ENCODE results near the gene EHBP1L1.

EHBP1L1 gene

GRCh38 chr11:65616575-65617001, 40.7 kb downstream of the EHBP1L1 start:
- DNase-seq (ENCODE audit: low spot score), result no peak

DNA sequence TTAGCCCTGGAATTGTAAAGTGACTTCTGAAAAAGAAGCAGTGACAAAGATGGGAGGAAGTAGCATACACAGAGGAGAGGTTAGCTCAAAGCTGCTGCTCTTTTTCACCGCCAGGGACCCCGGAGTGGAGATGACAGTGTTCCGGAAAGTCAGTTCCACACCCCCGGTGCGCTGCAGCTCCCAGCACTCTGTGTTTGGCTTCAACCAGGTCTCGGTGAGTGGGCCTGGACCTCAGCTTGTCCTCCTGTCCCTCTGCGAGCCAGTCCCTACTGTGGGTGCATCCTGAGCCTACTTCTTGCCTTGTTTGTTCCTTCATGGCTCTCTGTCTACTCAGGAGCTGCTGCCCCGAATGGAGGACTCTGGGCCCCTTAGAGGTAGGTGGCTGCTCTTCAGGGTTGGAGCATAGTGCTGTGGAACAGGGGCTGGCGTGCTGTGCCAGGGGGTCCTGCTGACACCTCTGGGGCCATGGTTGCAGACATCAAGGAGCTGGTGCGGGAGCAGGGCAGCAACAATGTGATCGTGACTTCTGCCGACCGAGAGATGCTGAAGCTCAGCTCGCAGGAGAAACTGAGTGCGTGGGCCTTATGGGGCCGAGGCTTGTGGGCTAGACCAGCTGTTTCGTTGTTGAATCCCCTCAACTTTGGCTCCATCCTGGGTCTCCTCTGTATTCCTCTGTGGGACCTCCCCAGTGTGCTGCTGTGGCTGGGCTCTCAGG, 41.4 kb downstream of the EHBP1L1 start:
- DNase-seq (ENCODE audit: low spot score), result no peak

GRCh38 chr11:65617990-65618751, 42.3 kb downstream of the EHBP1L1 start:
- DNase-seq (ENCODE audit: low spot score), result no peak

DNA sequence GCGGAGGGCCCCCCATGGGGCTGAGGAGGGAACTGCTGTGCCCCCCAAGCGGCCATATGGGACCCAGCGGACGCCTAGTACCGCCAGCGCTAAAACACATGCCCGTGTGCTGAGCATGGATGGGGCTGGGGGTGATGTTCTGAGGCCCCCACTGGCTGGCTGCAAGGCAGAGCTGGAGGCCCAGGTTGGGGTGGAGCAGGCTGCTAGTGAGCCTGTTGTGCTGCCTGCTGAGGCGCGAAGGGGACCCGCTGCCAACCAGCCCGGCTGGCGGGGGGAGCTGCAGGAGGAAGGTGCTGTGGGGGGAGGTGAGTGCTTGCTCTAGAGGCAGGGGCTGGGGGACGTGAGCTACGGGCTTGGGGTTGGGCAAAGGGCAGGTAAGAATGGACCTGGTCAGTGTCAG, 42.9 kb downstream of the EHBP1L1 start:
- DNase-seq (ENCODE audit: low spot score), result no peak

GRCh38 chr11:65619281-65619928, 43.6 kb downstream of the EHBP1L1 start:
- no peak for DNase-seq (ENCODE audit: low spot score)

DNA sequence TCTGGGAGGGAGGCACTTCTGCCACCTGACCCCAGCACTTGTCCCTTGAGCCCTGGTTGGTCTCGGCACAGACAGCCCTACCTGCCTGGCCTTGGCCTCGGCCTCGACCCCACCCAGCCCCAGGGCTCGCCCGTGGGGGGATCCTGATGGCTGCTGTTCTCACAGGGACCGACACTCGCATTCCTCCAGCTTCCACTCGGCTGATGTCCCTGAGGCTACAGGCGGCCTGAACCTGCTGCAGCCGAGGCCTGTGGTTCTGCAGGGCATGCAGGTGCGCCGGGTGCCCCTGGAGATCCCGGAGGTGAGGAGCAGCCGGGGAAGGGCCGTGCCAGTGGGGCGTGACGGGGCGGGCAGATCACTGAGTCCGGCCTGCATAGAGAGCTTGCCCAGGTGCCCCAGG, 44.8 kb downstream of the EHBP1L1 start:
- no peak for DNase-seq (ENCODE audit: low spot score)

- DNase-seq (ENCODE audit: low spot score), result no peak
Measured at GRCh38 chr11:65621460-65621859, 45.6 kb downstream of the EHBP1L1 start.

DNA sequence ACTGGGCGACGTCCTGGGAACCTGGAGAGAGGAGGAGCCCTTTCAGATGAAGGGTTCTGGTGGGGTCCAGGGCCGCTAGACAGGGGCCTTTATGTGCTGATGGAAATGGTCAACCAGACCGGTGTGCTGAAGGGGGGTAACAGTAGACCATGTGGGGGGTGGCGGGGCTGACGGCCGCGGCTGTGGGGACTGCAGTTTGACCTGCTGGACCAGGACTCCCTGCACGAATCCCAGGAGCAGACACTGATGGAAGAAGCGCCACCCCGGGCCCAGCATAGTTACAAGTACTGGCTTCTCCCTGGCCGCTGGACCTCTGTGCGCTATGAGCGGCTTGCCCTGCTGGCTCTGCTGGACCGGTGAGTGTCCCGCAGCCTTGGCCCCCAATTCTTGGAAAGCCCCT, 46.2 kb downstream of the EHBP1L1 start:
- no peak for DNase-seq (ENCODE audit: low spot score)

GRCh38 chr11:65623177-65623576, 47.3 kb downstream of the EHBP1L1 start:
- no peak for DNase-seq (ENCODE audit: low spot score)

DNA sequence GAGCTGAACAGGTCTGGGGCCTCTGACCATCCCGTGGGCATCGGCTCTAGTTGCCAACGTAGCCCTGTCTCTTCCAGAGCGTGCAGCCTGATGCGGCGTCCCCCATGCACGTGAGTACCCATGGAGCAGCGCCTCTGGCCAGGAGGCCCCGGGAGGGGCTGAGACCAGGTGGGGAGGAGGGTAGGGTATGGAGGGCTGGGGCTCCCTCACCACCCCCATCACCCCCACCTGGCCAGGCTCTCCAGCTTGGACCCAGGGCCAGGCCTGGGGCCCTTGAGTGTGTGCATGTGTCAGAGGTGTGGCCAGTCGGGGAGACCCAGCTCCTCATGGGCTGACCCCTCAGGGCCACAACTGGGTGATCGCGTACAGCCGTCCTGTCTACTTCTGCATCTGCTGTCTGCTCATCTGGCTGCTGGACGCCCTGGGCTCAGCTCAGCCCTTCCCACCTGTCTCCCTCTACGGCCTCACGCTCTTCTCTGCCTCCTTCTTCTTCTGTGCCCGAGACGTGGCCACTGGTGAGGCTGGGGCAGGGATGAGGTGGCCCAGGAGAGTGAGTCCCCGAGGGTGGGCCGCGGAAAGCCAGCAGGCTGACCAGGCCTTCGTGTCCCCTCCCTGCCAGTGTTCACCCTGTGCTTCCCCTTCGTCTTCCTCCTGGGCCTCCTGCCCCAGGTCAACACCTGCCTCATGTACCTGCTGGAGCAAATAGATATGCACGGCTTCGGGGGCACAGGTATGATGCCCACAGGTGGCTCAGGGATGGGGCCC, 48.2 kb downstream of the EHBP1L1 start:
- DNase-seq (ENCODE audit: low spot score), result no peak

DNA sequence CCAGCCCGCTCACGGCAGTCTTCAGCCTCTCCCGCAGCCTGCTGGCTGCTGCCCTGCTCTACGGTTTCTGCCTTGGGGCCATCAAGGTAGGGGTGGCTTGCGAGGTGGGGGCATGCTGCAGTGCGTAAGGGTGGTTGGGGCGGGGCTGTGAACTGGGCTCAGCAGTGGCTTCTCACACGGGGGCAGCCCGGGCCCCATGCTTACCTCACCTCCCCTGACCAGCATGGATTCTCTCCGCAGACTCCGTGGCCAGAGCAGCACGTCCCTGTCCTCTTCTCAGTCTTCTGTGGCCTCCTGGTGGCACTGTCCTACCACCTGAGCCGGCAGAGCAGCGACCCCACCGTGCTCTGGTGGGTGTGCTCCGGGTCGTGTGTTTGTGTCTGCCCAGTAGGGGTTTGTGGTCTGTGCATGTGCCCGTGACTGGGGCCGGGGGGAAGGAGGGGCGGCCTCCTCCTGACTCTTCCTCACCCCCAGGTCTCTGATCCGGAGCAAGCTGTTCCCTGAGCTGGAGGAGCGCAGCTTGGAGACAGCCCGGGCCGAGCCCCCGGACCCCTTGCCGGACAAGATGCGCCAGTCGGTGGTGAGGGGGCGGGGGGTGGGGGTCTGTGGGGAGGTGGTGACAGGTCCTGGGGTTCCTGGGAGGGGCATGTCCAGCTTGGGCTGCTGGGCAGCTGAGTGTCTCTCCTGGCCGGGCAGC, 49.2 kb downstream of the EHBP1L1 start:
- DNase-seq (ENCODE audit: low spot score), result no peak

GRCh38 chr11:65625628-65626342, 49.9 kb downstream of the EHBP1L1 start:
- no peak for DNase-seq (ENCODE audit: low spot score)

GRCh38 chr11:65627202-65627601, 51.3 kb downstream of the EHBP1L1 start:
- DNase-seq (ENCODE audit: low spot score), result no peak

DNA sequence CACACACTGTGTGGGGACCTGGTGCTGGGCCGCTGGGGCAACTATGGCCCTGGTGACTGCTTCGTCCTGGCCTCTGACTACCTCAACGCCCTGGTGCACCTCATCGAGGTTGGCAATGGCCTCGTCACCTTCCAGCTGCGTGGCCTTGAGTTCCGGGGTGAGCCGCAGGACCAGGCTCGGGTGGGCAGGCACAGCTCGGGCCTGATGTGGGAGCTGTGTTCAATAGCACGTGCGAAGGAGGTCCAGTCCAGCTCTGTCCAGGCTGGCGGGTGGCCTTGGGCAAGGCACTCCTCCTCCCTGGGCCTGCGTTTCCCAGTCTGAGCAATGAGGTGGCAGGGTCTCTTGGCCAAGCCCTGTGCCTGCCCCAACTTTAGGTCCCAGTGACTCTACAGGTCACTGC, 53.7 kb downstream of the EHBP1L1 start:
- no peak for DNase-seq (ENCODE audit: low spot score)

DNA sequence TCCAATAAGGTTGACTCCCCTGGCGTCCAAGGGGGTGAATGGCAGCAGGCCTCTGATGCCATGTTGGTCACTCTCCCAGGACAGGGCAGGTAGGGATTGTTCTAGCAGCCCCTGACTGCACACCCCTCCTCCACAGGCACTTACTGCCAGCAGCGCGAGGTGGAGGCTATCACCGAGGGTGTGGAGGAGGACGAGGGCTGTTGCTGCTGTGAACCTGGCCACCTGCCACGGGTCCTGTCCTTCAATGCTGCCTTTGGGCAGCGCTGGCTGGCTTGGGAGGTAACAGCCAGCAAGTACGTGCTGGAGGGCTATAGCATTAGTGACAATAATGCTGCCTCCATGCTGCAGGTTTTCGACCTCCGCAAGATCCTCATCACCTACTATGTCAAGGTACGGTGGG, 54.4 kb downstream of the EHBP1L1 start:
- DNase-seq (ENCODE audit: low spot score), result no peak

GRCh38 chr11:65633390-65634108, 57.7 kb downstream of the EHBP1L1 start:
- DNase-seq (ENCODE audit: low spot score), result no peak

DNA sequence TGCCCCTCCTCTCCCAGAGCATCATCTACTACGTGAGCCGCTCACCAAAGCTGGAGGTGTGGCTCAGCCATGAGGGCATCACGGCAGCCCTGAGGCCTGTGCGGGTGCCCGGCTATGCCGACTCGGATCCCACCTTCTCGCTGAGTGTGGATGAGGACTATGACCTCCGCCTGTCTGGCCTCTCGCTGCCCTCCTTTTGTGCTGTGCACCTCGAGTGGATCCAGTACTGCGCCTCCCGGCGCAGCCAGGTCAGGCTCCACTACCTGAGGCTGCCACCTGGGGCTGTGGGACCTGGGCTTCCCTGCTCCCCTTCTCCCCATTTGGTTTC, 58.2 kb downstream of the EHBP1L1 start:
- DNase-seq (ENCODE audit: low spot score), result no peak

GRCh38 chr11:65634440-65634839, 58.6 kb downstream of the EHBP1L1 start:
- DNase-seq (ENCODE audit: low spot score), result no peak

DNA sequence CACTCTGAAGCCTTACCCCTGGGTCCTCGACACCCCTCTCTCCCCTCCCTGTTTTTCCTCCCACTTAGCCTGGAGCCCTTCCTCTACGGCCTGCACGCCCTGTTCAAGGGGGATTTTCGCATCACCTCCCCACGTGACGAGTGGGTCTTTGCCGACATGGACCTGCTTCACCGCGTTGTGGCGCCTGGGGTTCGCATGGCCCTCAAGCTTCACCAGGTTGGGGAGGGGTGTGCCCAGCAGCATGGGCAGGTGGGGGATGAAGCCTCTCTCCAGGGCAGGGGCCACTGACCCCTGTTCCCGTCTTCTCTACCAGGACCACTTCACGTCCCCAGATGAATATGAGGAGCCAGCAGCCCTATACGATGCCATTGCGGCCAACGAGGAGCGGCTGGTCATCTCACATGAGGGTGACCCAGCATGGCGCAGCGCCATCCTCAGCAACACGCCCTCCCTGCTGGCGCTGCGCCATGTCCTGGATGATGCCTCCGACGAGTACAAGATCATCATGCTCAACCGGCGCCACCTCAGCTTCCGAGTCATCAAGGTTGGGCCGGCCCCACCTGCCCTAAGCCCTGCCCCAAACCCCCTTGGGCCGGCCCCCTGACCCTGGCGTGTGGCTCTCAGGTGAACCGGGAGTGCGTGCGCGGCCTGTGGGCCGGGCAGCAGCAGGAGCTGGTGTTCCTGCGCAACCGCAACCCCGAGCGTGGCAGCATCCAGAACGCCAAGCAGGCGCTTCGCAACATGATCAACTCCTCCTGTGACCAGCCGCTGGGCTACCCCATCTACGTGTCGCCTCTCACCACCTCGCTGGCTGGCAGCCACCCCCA, 59.3 kb downstream of the EHBP1L1 start:
- DNase-seq (ENCODE audit: low spot score), result no peak

All from ecto neural progenitor cell (in vitro differentiated cells).